ENCODE data around the gene SRGN. TPM values are rescaled to one million over a fixed set of nuclear protein-coding genes. Genes with fewer than 3 reads are reported as not detected.

The SRGN gene
- total and polyA plus RNA-seq, 2 donors (not counting 1 experiment from before 2014, with no cell fraction given) = 83.9 to 363 TPM

GRCh38 chr10:69052736-69053135, 35.2 kb upstream of the SRGN start:
- no peaks in the 10 kb centered on the region for H3K79me2 ChIP-seq (ENCODE audit: control insufficient read depth, insufficient read depth, low read length)
- no peaks in the 10 kb centered on the region for H3K27me3 ChIP-seq (ENCODE audit: control insufficient read depth, insufficient read depth, low read length)
- H3K9me3 ChIP-seq (ENCODE audit: control insufficient read depth, insufficient read depth, low read depth, low read length) = no peaks in the 10 kb centered on the region
- peaks cover 11% of the 10 kb centered on the region for H3K4me1 ChIP-seq (ENCODE audit: control insufficient read depth, extremely low read depth, insufficient read depth, low read length)
- DNase-seq (ENCODE audit: low read depth in 2 of 2) = no peak
- H3K36me3 ChIP-seq (ENCODE audit: control insufficient read depth, insufficient read depth, low read length) = no peaks in the 10 kb centered on the region
- H2AFZ ChIP-seq (ENCODE audit: low read length) = no peak overlapping the region
- H3K27ac ChIP-seq (ENCODE audit: insufficient read depth, low read length) = no peak overlapping the region
- no peak overlapping the region for H3K9ac ChIP-seq (ENCODE audit: insufficient read depth, low read length)
- no peak overlapping the region for H3K4me3 ChIP-seq (replicated peaks in 1 of 4; ENCODE audit: control extremely low read depth in 1 of 4, insufficient read depth in 1 of 4, low read depth in 3 of 4, low read length in 4 of 4)
- TF ChIP-seq EZH2 (IDR thresholded peaks at IDR 0.05; ENCODE audit: low read length, missing control alignments) (no peak), CTCF (conservative IDR thresholded peaks at IDR 0.05 in 1 of 2, IDR thresholded peaks at IDR 0.05 in 1 of 2; ENCODE audit: low read depth in 1 of 2, low read length in 2 of 2) (no peak)
- H4K20me1 ChIP-seq (ENCODE audit: control insufficient read depth, extremely low read depth, insufficient read depth, low read length) = no peaks in the 10 kb centered on the region
- H3K4me2 ChIP-seq (ENCODE audit: extremely low read depth, insufficient read depth, low read length) = no peak overlapping the region

- no peaks in the 10 kb centered on the region for H3K9me3 ChIP-seq (ENCODE audit: control insufficient read depth, insufficient read depth, low read depth, low read length)
- H3K4me2 ChIP-seq (ENCODE audit: extremely low read depth, insufficient read depth, low read length) = no peak overlapping the region
- H3K36me3 ChIP-seq (ENCODE audit: control insufficient read depth, insufficient read depth, low read length) = no peaks in the 10 kb centered on the region
- H4K20me1 ChIP-seq (ENCODE audit: control insufficient read depth, extremely low read depth, insufficient read depth, low read length) = no peaks in the 10 kb centered on the region
- no peak for DNase-seq (ENCODE audit: low read depth in 2 of 2)
- H3K27me3 ChIP-seq (ENCODE audit: control insufficient read depth, insufficient read depth, low read length) = no peaks in the 10 kb centered on the region
- peaks cover 14% of the 10 kb centered on the region for H3K4me1 ChIP-seq (ENCODE audit: control insufficient read depth, extremely low read depth, insufficient read depth, low read length)
- no peak overlapping the region for H2AFZ ChIP-seq (ENCODE audit: low read length)
- no peak overlapping the region for H3K4me3 ChIP-seq (replicated peaks in 1 of 4; ENCODE audit: control extremely low read depth in 1 of 4, insufficient read depth in 1 of 4, low read depth in 3 of 4, low read length in 4 of 4)
- no peak for TF ChIP-seq EZH2 (IDR thresholded peaks at IDR 0.05; ENCODE audit: low read length, missing control alignments)
- TF ChIP-seq CTCF (conservative IDR thresholded peaks at IDR 0.05 in 1 of 2, IDR thresholded peaks at IDR 0.05 in 1 of 2; ENCODE audit: low read depth in 1 of 2, low read length in 2 of 2) = no peak
- no peak overlapping the region for H3K27ac ChIP-seq (ENCODE audit: insufficient read depth, low read length)
- H3K79me2 ChIP-seq (ENCODE audit: control insufficient read depth, insufficient read depth, low read length) = no peaks in the 10 kb centered on the region
- H3K9ac ChIP-seq (ENCODE audit: insufficient read depth, low read length) = no peak overlapping the region
Observed at GRCh38 chr10:69055241-69055640, 32.7 kb upstream of the SRGN start.

GRCh38 chr10:69056129-69056528, 31.8 kb upstream of the SRGN start:
- H3K9me3 ChIP-seq (ENCODE audit: control insufficient read depth, insufficient read depth, low read depth, low read length) = no peaks in the 10 kb centered on the region
- no peak overlapping the region for H2AFZ ChIP-seq (ENCODE audit: low read length)
- H3K36me3 ChIP-seq (ENCODE audit: control insufficient read depth, insufficient read depth, low read length) = no peaks in the 10 kb centered on the region
- H3K79me2 ChIP-seq (ENCODE audit: control insufficient read depth, insufficient read depth, low read length) = no peaks in the 10 kb centered on the region
- DNase-seq (ENCODE audit: low read depth in 2 of 2) = no peak
- TF ChIP-seq CTCF (conservative IDR thresholded peaks at IDR 0.05 in 1 of 2, IDR thresholded peaks at IDR 0.05 in 1 of 2; ENCODE audit: low read depth in 1 of 2, low read length in 2 of 2) = no peak
- TF ChIP-seq EZH2 (IDR thresholded peaks at IDR 0.05; ENCODE audit: low read length, missing control alignments) = no peak
- no peak overlapping the region for H3K9ac ChIP-seq (ENCODE audit: insufficient read depth, low read length)
- H3K27me3 ChIP-seq (ENCODE audit: control insufficient read depth, insufficient read depth, low read length) = no peaks in the 10 kb centered on the region
- no peaks in the 10 kb centered on the region for H4K20me1 ChIP-seq (ENCODE audit: control insufficient read depth, extremely low read depth, insufficient read depth, low read length)
- no peak overlapping the region for H3K27ac ChIP-seq (ENCODE audit: insufficient read depth, low read length)
- H3K4me1 ChIP-seq (ENCODE audit: control insufficient read depth, extremely low read depth, insufficient read depth, low read length) = peaks cover 14% of the 10 kb centered on the region
- no peak overlapping the region for H3K4me2 ChIP-seq (ENCODE audit: extremely low read depth, insufficient read depth, low read length)
- no peak overlapping the region for H3K4me3 ChIP-seq (replicated peaks in 1 of 4; ENCODE audit: control extremely low read depth in 1 of 4, insufficient read depth in 1 of 4, low read depth in 3 of 4, low read length in 4 of 4)
